HG03378 (cell line): Measurements from ENCODE around the gene KRT8.

Experiments used
- ATAC-seq: cut with Tn5 transposase; IDR thresholded peaks from one replicate; pipeline ENCODE4 v1.9.1; 2021; ENCODE audit warnings: mild to moderate bottlenecking, moderate library complexity; ENCODE audit not compliant: unreplicated experiment

Gene KRT8

DNA sequence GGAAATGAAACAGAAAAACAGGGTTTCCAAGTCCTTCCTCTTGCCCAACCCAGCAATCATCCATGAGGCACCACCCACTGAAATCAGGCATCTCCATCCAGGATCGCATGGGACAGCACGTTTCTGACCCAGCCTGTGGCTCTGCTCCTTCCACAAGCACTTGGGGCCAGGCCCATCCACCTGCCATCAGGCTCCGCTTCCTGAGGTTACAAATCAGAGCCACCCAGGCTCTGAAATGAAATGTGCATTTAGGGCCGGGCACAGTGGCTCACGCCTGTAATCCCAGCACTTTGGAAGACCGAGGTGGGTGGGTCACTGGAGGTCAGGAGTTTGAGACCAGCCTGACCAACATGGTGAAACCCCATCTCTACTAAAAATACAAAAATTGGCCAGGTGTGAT lies 55.4 kb downstream of the KRT8 start:
- no peak for ATAC-seq

DNA sequence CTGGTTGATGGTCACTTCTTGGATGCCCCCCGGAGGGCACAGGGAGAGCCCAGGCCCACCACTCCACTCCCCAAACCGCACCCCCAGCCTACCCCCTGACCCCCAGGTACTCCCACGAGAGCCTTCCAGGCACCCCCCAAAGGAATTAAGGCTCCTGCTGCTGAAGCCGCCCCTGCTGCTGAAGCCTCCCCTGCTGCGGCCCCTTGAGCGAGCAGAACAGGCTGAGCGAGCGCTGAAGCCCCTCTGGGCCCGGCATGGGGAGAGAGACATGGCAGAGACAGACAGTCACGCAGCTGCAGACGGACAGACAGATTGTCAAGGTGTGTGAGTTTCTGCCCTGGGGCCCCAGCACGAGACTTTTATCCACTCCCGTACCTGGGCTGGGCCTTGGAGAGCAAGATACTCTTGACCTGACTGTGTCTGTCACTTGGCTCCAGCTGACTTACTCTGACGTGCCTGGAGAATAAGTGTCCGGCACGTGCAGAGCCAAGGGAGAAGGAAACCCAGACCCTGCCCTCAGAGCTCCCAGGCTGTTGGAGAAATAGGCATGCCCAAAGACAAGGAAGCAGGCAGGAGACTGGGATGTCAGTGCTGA lies 56.1 kb downstream of the KRT8 start, which contains the start of gene KRT78:
Gene KRT78, minus strand, starts transcription at position 334 of the 595 bp plus-strand sequence. Its CDS starts 64 bp downstream, at position 270.
- ATAC-seq = no peak

DNA sequence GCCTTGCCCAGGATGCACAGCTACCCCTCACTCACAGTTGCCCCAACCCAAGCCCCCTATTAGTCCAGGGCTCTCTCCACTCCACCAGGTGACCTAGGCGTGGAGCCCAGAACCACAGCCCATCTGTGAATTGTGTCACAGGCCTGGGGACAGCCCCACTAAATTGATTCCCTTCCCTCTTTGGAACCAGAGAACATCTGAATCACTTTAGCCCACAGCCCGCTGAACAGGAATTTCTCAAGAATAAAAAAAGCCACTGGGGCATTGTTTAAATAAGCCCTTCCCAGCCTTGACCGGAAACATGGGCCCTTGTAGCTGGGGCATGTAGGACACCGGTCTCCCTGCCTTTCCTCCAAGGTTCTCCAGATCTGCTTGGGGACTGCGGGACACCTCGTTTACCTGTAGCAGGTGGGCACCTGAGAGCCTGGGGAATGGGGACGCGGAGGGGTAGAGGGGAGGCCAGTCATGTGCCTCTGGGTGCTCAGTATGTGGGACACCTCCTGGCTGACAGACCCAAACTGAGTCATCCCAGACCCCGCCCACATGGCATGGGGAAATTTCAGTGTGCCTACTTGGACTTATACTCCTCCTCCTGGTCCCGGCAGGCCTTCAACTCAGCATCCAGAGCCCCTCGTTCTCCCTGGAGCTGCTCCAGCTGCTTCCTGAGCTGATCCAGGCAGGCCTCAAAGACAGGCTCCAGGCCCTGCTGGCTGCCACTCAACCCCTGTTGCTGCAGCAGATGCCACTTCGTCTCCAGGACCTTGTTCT lies 57.4 kb downstream of the KRT8 start:
- ATAC-seq = no peak
